Activated gamma-delta T cell treated with Interleukin-2 at 50 U/mL for 16 hours (primary cell): ENCODE data around the gene ZBTB20.

Source experiments
- DNase-seq: peaks from one replicate; pipeline ENCODE4 v3.0.0-alpha.2; 2020

ZBTB20 gene

GRCh38 chr3:115018694-115019093 is 128.4 kb downstream of the ZBTB20 start:
- no peak for DNase-seq

- no peak for DNase-seq
These were observed 139.1 kb downstream of the ZBTB20 start for GRCh38 chr3:115007966-115008365.

- DNase-seq: no peak
These were observed 142.6 kb downstream of the ZBTB20 start for GRCh38 chr3:115004201-115005140.

GRCh38 chr3:114998971-114999579 is 148.0 kb downstream of the ZBTB20 start:
- DNase-seq: no peak

- DNase-seq: no peak
These were observed 152.3 kb downstream of the ZBTB20 start for GRCh38 chr3:114994554-114995341.

GRCh38 chr3:114985776-114986175 is 161.3 kb downstream of the ZBTB20 start:
- DNase-seq: no peak

GRCh38 chr3:114983248-114983647 is 163.8 kb downstream of the ZBTB20 start:
- DNase-seq: no peak

- DNase-seq: no peak
These were observed 172.7 kb downstream of the ZBTB20 start for GRCh38 chr3:114974387-114974786.

GRCh38 chr3:114973536-114973935 is 173.6 kb downstream of the ZBTB20 start:
- no peak for DNase-seq

- DNase-seq: no peak
These were observed 179.9 kb downstream of the ZBTB20 start for GRCh38 chr3:114967168-114967567.

GRCh38 chr3:114962189-114962588 is 184.9 kb downstream of the ZBTB20 start:
- no peak for DNase-seq

GRCh38 chr3:114958930-114959329 is 188.2 kb downstream of the ZBTB20 start:
- DNase-seq: no peak

- no peak for DNase-seq
These were observed 193.3 kb downstream of the ZBTB20 start for GRCh38 chr3:114953800-114954199.

GRCh38 chr3:114953215-114953799 is 193.8 kb downstream of the ZBTB20 start:
- no peak for DNase-seq

GRCh38 chr3:114942773-114943172 is 204.3 kb downstream of the ZBTB20 start:
- no peak for DNase-seq

GRCh38 chr3:114941626-114942309 is 205.3 kb downstream of the ZBTB20 start:
- no peak for DNase-seq

GRCh38 chr3:114939920-114940319 is 207.2 kb downstream of the ZBTB20 start:
- no peak for DNase-seq

GRCh38 chr3:114933407-114933806 is 213.7 kb downstream of the ZBTB20 start:
- no peak for DNase-seq

- no peak for DNase-seq
These were observed 216.9 kb downstream of the ZBTB20 start for GRCh38 chr3:114929971-114930732.

GRCh38 chr3:114928989-114929640 is 218.0 kb downstream of the ZBTB20 start:
- no peak for DNase-seq

GRCh38 chr3:114904633-114905032 is 242.5 kb downstream of the ZBTB20 start:
- DNase-seq: no peak
